Measurements from ENCODE around the gene NOTCH1.

- TF ChIP-seq CTCF (IDR thresholded peaks at IDR 0.05; ENCODE audit: insufficient read depth, low read length, poor library complexity, severe bottlenecking) (no peak), EZH2phosphoT487 (conservative IDR thresholded peaks at IDR 0.05; ENCODE audit: low read length) (no peak)
Observed at GRCh38 chr9:136519263-136520052, 26.4 kb downstream of the NOTCH1 start.
